HepG2 (cell line): ENCODE measurements around the gene HIRA. TPM values are rescaled to one million over a fixed set of nuclear protein-coding genes. Genes with fewer than 3 reads are reported as not detected.

Experiments
- CHD2 ChIP-seq: IDR thresholded peaks from 2 replicates; pipeline ENCODE4 v1.6.1; 2011; ENCODE audit warnings: low read depth, low read length, improper control_type of control experiment
- SPEN ChIP-seq: sonication (generic); formaldehyde crosslinking; IDR thresholded peaks from 2 replicates; pipeline ENCODE4 v1.5.1; 2020; ENCODE audit warnings: low read depth, mild to moderate bottlenecking, missing genetic modification reagents
- ZBED4 ChIP-seq: sonication (generic); formaldehyde crosslinking; IDR thresholded peaks from 2 replicates; pipeline ENCODE4 v1.4.0; 2020; ENCODE audit warnings: missing genetic modification reagents, borderline replicate concordance
- ZNF318 ChIP-seq: sonication (generic); formaldehyde crosslinking; IDR thresholded peaks from 2 replicates; pipeline ENCODE4 v1.4.0; 2020; ENCODE audit warnings: mild to moderate bottlenecking, missing genetic modification reagents
- ZNF556 ChIP-seq: sonication (generic); formaldehyde crosslinking; IDR thresholded peaks from 2 replicates; pipeline ENCODE4 v1.4.0; 2020; ENCODE audit warnings: mild to moderate bottlenecking, missing genetic modification reagents, borderline replicate concordance
- polyA plus RNA-seq, 8 experiments: library from polyadenylated mRNA; depleted of rRNA in 3 of 8; stranded (reverse) in 7 of 8; unstranded in 1 of 8; fragments of >200 nt; fragmentation: Illumina TruSeq in 4 of 8; extraction: Trizol in 4 of 8; gene quantifications; 2 replicates each; pipeline versions ENCODE4 v1.2.1 to v1.2.3, GENCODE V29; 2011 to 2016; ENCODE audit warnings: low read depth in 4 of 8, missing spikeins in 1 of 8, mixed read lengths in 1 of 8; ENCODE audit not compliant: insufficient read depth in 1 of 8
- total RNA-seq, 5 experiments: library from RNA; depleted of rRNA; stranded (reverse); fragments of >200 nt; fragmentation: Illumina TruSeq; extraction: Trizol; gene quantifications; 2 replicates each; pipeline ENCODE4 v1.2.3, GENCODE V29; 2016; ENCODE audit warnings: low read depth in 1 of 5

Gene HIRA
- total and polyA plus RNA-seq, 2 of the 13 experiments (the other 11 are each of a cell fraction or from before 2014, with no cell fraction given) = 21.5 to 29.2 TPM

- TF ChIP-seq ZNF318 (CRISPR knock-in tag) (no peak), ZBED4 (no peak), SPEN (CRISPR knock-in tag) (no peak), CHD2 (no peak), ZNF556 (CRISPR knock-in tag) (no peak)
Observed at GRCh38 chr22:19424186-19424500, 7.4 kb downstream of the HIRA start (continued).
